ENCODE measurements around the gene OAS3. TPM values are rescaled to one million over a fixed set of nuclear protein-coding genes. Genes with fewer than 3 reads are reported as not detected.
A peak's percentile ranks its signal among the peaks of the same experiment; 100 is the strongest.
"Not testable (repeated sequence)": the region's sequence is repeated elsewhere in the genome, so short reads cannot be mapped to it uniquely, and the experiment has no call there.

OAS3 gene
- polyA plus RNA-seq, 1 donor = 12.3 TPM

DNA sequence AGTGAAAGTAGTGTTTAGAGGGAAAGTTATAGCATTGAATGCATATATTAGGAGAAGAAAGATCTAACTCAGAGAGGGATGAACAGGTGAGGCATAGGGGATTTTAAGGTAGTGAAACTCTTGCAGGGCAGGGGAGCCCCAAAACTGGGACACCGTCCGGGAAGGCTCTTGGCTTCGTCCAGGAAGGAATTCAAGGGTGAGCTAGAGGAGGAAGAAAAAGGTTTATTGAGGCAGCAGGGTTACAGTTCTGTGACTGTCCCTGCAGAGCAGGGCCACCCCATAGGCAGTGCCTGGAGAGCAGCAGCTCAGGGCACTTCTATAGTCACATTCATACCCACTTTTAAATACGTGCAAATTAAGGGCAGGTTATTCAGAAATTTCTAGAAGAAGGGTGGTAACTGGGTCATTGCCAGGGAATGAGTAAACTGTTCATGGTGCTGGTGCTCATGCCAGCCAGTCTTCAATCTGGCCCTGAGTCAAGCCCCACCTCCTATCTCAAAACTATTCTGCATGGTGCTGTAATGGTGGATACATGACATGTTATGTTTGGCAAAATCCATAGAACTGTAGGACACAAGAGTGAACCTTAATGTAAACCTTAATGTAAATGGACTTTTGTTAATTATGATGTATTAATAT is 32.7 kb upstream of the OAS3 start:
- H3K27ac ChIP-seq (ENCODE audit: low read length) = peak overlapping the region; percentile 91
- no peaks in the 10 kb centered on the region for H3K9me3 ChIP-seq (ENCODE audit: control insufficient read depth, low read depth, low read length)
- DNase-seq = no peak
- H3K4me3 ChIP-seq (ENCODE audit: low read length) = no peak overlapping the region
- no peaks in the 10 kb centered on the region for H3K27me3 ChIP-seq (ENCODE audit: control insufficient read depth, insufficient read depth, low read length)
- no peaks in the 10 kb centered on the region for H3K36me3 ChIP-seq (ENCODE audit: control insufficient read depth, insufficient read depth, low read length)
- WGBS (ENCODE audit: insufficient coverage, low lambda C conversion rate) = no CpG with 5 or more reads among the region's 4 CpGs
- H3K4me1 ChIP-seq (ENCODE audit: control insufficient read depth, insufficient read depth, low read length) = peaks cover 24% of the 10 kb centered on the region

DNA sequence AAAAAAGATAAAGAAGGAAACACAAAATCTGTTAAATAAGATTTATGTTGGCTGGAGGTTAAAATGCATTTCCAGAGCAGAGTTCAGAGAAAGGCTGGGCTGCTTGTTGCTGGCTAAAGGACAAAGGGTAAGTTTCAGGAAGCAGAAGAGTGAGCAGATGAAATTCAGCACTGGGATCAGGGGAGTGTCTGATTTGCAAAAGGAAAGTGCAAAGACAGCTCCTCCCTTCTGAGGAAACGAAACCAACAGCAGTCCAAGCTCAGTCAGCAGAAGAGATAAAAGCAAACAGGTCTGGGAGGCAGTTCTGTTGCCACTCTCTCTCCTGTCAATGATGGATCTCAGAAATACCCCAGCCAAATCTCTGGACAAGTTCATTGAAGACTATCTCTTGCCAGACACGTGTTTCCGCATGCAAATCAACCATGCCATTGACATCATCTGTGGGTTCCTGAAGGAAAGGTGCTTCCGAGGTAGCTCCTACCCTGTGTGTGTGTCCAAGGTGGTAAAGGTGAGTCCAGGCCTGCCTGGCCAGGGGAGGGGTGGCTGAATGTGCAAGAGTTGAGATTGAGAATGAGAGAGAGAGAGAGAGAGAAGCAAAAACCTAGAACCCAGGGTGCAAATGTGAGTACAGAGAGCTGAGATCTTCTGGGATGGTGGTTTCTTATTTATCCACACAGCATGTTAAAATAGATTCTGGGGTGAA is 31.4 kb upstream of the OAS3 start, which contains the start of gene OAS1:
Gene OAS1 (plus strand): TSS at position 251 of the 703 bp plus-strand sequence. CDS start 78 bp downstream, at position 329.
- DNase-seq = peak; percentile 85 to 95
- peaks cover 24% of the 10 kb centered on the region for H3K4me1 ChIP-seq (ENCODE audit: control insufficient read depth, insufficient read depth, low read length)
- no peaks in the 10 kb centered on the region for H3K36me3 ChIP-seq (ENCODE audit: control insufficient read depth, insufficient read depth, low read length)
- H3K9me3 ChIP-seq (ENCODE audit: control insufficient read depth, low read depth, low read length) = no peaks in the 10 kb centered on the region
- peak within 1 kb of the TSS; percentile 91 for H3K27ac ChIP-seq (ENCODE audit: low read length)
- peak within 1 kb of the TSS; percentile 51 for H3K4me3 ChIP-seq (ENCODE audit: low read length)
- no peaks in the 10 kb centered on the region for H3K27me3 ChIP-seq (ENCODE audit: control insufficient read depth, insufficient read depth, low read length)
- WGBS (ENCODE audit: insufficient coverage, low lambda C conversion rate) = no CpG with 5 or more reads among the region's 4 CpGs

DNA sequence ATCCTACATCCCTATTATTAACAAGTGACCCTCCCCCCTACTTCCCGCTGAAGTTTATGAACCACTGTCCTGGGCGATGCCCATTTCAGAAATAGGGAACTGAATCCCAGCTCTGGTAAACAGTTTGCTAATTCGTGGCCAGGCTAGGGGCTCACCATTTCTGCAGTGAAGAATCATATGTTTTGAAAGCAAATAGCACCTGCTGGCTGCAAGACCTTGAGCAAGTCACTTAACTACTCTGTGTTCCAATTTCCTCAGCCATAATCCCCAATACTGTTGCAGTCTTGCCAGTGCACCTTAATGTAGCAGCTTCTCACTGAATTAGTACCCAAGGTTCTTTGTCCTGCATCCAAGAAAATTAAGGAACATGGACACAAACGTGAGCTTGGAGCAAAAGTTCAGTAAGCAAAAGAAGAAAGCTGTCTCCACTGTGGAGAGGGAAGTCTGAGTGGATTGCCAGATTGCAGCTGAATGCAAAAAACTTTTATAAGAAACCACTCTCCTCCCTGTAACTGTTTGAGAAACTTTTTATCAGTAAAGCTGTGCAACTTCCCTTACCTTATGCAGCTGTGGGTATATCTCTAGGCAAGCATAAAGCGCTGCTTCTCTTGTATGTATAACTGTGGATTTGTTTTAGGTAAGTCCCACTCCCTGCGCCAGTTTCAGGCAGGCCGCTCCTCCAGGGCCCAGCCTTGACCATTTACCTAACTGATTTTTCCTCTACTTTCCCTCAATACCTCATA is 30.7 kb upstream of the OAS3 start:
- H3K9me3 ChIP-seq (ENCODE audit: control insufficient read depth, low read depth, low read length) = no peaks in the 10 kb centered on the region
- peak overlapping the region; percentile 51 for H3K4me3 ChIP-seq (ENCODE audit: low read length)
- H3K4me1 ChIP-seq (ENCODE audit: control insufficient read depth, insufficient read depth, low read length) = peaks cover 24% of the 10 kb centered on the region
- peak overlapping the region; percentile 91 for H3K27ac ChIP-seq (ENCODE audit: low read length)
- no peaks in the 10 kb centered on the region for H3K27me3 ChIP-seq (ENCODE audit: control insufficient read depth, insufficient read depth, low read length)
- H3K36me3 ChIP-seq (ENCODE audit: control insufficient read depth, insufficient read depth, low read length) = peaks cover 2% of the 10 kb centered on the region
- no CpG with 5 or more reads among the region's 7 CpGs for WGBS (ENCODE audit: insufficient coverage, low lambda C conversion rate)
- no peak for DNase-seq

DNA sequence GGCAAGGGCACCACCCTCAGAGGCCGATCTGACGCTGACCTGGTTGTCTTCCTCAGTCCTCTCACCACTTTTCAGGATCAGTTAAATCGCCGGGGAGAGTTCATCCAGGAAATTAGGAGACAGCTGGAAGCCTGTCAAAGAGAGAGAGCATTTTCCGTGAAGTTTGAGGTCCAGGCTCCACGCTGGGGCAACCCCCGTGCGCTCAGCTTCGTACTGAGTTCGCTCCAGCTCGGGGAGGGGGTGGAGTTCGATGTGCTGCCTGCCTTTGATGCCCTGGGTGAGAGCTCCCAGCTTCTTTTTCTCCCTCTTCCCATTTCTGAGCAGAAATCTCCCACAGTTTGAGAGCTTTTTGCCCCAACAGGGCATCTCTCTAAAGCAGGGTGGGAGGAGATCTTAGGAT is 29.7 kb upstream of the OAS3 start:
- Histone ChIP-seq H3K4me1 (ENCODE audit: control insufficient read depth, insufficient read depth, low read length) (peaks cover 24% of the 10 kb centered on the region), H3K27me3 (ENCODE audit: control insufficient read depth, insufficient read depth, low read length) (no peaks in the 10 kb centered on the region), H3K9me3 (ENCODE audit: control insufficient read depth, low read depth, low read length) (no peaks in the 10 kb centered on the region), H3K4me3 (ENCODE audit: low read length) (no peak overlapping the region), H3K27ac (ENCODE audit: low read length) (no peak overlapping the region), H3K36me3 (ENCODE audit: control insufficient read depth, insufficient read depth, low read length) (peaks cover 2% of the 10 kb centered on the region)
- WGBS (ENCODE audit: insufficient coverage, low lambda C conversion rate) = no CpG with 5 or more reads among the region's 12 CpGs
- DNase-seq = no peak

DNA sequence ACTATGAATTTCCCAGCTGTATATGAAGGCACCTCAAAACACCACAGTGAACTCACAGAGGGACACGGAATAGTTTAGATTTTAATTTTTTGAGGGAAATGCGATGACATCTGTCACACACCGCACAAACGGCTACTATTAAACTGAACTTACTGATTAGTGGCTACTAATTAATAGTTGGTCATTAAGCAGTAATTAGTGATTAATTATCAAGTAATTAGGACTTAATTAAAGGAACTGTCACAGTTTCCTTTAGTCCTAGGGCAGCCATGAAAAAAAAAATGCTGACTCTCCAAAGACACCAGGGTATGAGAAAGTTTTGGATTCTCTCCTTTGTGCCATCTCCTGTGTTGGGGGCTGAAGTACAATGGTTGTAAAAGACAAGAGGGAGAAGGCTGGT is 28.6 kb upstream of the OAS3 start:
- H3K9me3 ChIP-seq (ENCODE audit: control insufficient read depth, low read depth, low read length) = no peaks in the 10 kb centered on the region
- no peak for DNase-seq
- 93% methylated on average over 3 of the region's 4 CpGs for WGBS (ENCODE audit: insufficient coverage, low lambda C conversion rate)
- no peak overlapping the region for H3K4me3 ChIP-seq (ENCODE audit: low read length)
- no peak overlapping the region for H3K27ac ChIP-seq (ENCODE audit: low read length)
- H3K4me1 ChIP-seq (ENCODE audit: control insufficient read depth, insufficient read depth, low read length) = peaks cover 24% of the 10 kb centered on the region
- H3K36me3 ChIP-seq (ENCODE audit: control insufficient read depth, insufficient read depth, low read length) = peaks cover 2% of the 10 kb centered on the region
- H3K27me3 ChIP-seq (ENCODE audit: control insufficient read depth, insufficient read depth, low read length) = no peaks in the 10 kb centered on the region

DNA sequence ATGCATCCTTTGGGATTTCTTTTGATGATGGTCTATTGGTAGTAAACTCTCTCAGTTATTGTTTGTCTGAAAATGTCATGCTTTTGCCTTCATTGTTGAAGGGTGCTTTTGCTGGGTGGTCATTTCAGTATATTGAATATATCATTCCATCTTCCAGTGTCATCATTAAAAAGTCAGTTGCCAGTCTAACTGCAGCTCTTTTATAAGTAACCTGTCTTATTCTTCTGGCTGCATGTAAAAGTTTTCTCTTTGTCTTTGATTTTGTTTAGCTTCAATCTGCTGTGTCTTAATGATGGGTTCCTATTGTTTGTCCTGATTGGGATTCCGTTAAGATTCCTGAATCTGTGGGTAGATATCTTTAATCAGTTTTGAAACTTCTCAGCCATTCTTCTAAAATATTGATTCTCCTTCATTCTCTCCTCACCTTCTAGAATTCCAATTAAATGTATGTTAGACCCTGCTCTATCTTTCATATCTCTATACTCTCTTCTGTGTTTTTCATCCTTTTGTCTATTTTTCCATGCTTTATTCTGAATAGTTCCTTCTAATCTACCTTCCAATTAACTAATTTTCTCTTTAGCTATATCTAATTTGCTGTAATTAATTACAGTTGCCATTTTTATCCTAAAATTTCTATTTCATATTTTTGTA is 25.1 kb upstream of the OAS3 start:
- Histone ChIP-seq H3K4me3 (ENCODE audit: low read length) (no peak overlapping the region), H3K9me3 (ENCODE audit: control insufficient read depth, low read depth, low read length) (no peaks in the 10 kb centered on the region), H3K4me1 (ENCODE audit: control insufficient read depth, insufficient read depth, low read length) (no peaks in the 10 kb centered on the region), H3K27me3 (ENCODE audit: control insufficient read depth, insufficient read depth, low read length) (no peaks in the 10 kb centered on the region), H3K27ac (ENCODE audit: low read length) (no peak overlapping the region), H3K36me3 (ENCODE audit: control insufficient read depth, insufficient read depth, low read length) (peaks cover 13% of the 10 kb centered on the region)
- 86% methylated on average over 1 of the region's 1 CpG for WGBS (ENCODE audit: insufficient coverage, low lambda C conversion rate)
- DNase-seq = no peak

DNA sequence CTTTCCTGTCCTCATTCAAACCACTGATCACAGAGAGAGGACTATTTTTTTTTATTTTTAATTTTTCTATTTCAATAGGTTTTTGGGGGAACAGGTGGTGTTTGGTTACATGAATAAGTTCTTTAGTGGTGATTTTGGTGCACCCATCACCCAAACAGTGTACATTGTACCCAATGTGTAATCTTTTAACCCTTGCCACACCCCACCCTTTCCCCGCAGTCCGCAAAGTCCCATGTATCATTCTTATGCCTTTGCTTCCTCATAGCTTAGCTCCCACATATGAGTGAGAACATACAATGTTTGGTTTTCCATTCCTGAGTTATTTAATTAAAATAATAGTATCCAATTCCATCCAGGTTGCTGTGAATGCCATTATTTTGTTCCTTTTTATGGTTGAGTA is 24.4 kb upstream of the OAS3 start:
- not testable (repeated sequence) for H3K4me1 ChIP-seq (ENCODE audit: control insufficient read depth, insufficient read depth, low read length); DNase-seq; H3K27me3 ChIP-seq (ENCODE audit: control insufficient read depth, insufficient read depth, low read length); H3K9me3 ChIP-seq (ENCODE audit: control insufficient read depth, low read depth, low read length); H3K4me3 ChIP-seq (ENCODE audit: low read length); H3K27ac ChIP-seq (ENCODE audit: low read length)
- H3K36me3 ChIP-seq (ENCODE audit: control insufficient read depth, insufficient read depth, low read length) = peaks cover 20% of the 10 kb centered on the region
- no CpG with 5 or more reads among the region's 2 CpGs for WGBS (ENCODE audit: insufficient coverage, low lambda C conversion rate)

DNA sequence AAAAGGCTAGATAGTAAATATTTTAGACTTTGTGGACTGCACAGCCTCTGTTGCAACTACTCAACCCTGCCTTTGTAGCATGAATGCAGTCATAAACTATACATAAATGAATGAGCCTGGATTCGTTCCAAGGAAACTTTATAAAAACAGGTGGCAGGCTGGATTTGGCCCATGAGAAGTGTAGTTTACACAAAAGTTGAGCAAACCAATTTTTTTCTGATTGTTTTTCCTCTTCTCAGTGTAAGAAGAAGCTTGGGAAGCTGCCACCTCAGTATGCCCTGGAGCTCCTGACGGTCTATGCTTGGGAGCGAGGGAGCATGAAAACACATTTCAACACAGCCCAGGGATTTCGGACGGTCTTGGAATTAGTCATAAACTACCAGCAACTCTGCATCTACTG is 22.0 kb upstream of the OAS3 start:
- Histone ChIP-seq H3K4me1 (ENCODE audit: control insufficient read depth, insufficient read depth, low read length) (no peaks in the 10 kb centered on the region), H3K9me3 (ENCODE audit: control insufficient read depth, low read depth, low read length) (no peaks in the 10 kb centered on the region), H3K27me3 (ENCODE audit: control insufficient read depth, insufficient read depth, low read length) (no peaks in the 10 kb centered on the region), H3K4me3 (ENCODE audit: low read length) (no peak overlapping the region), H3K27ac (ENCODE audit: low read length) (no peak overlapping the region), H3K36me3 (ENCODE audit: control insufficient read depth, insufficient read depth, low read length) (peaks cover 25% of the 10 kb centered on the region)
- DNase-seq = peak in 1 of 2 donors; percentile 35
- WGBS (ENCODE audit: insufficient coverage, low lambda C conversion rate) = no CpG with 5 or more reads among the region's 5 CpGs

DNA sequence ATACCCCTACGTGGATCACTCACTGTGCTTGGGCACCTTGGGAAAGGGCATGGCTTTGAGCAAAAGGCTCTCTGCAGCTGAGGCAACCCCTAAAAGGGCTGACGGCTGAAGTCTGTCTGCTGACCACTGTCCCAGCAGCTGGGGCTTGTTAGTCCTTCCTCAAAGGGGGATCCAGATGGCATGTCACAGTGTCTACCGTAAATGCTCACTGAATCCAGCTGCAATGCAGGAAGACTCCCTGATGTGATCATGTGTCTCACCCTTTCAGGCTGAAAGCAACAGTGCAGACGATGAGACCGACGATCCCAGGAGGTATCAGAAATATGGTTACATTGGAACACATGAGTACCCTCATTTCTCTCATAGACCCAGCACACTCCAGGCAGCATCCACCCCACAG is 19.2 kb upstream of the OAS3 start:
- no peaks in the 10 kb centered on the region for H3K4me1 ChIP-seq (ENCODE audit: control insufficient read depth, insufficient read depth, low read length)
- no peak overlapping the region for H3K27ac ChIP-seq (ENCODE audit: low read length)
- H3K27me3 ChIP-seq (ENCODE audit: control insufficient read depth, insufficient read depth, low read length) = no peaks in the 10 kb centered on the region
- no peaks in the 10 kb centered on the region for H3K9me3 ChIP-seq (ENCODE audit: control insufficient read depth, low read depth, low read length)
- no peak overlapping the region for H3K4me3 ChIP-seq (ENCODE audit: low read length)
- peaks cover 23% of the 10 kb centered on the region for H3K36me3 ChIP-seq (ENCODE audit: control insufficient read depth, insufficient read depth, low read length)
- no CpG with 5 or more reads among the region's 6 CpGs for WGBS (ENCODE audit: insufficient coverage, low lambda C conversion rate)
- no peak for DNase-seq

DNA sequence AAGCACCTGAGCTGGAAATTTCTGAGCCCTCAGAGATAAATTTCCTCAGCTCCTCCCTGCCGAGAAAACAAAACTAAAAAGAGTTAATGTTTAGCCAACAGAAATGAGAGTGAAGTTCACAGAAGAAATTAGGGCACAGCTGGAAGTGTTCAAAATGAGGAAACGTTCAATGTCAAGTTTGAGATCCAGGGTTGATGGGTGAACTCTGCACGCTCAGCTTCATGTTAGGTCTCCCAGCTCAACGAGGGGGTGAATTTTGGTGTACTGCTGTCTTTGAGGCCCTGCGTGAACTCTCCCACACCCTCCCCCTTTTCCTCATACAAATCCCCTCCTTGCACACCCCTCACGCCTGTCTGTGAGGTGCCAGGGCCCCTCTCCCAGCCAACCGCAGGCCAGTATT is 13.3 kb upstream of the OAS3 start:
- Histone ChIP-seq H3K27ac (ENCODE audit: low read length) (peak overlapping the region; percentile 66), H3K4me3 (ENCODE audit: low read length) (no peak overlapping the region)

More for the DNA sequence above, 13.3 kb upstream of the OAS3 start:
- H3K9me3 ChIP-seq (ENCODE audit: control insufficient read depth, low read depth, low read length) = no peaks in the 10 kb centered on the region
- H3K27me3 ChIP-seq (ENCODE audit: control insufficient read depth, insufficient read depth, low read length) = no peaks in the 10 kb centered on the region
- WGBS (ENCODE audit: insufficient coverage, low lambda C conversion rate) = 0% methylated on average over 2 of the region's 7 CpGs
- peak; percentile 31 to 79 for DNase-seq
- H3K36me3 ChIP-seq (ENCODE audit: control insufficient read depth, insufficient read depth, low read length) = no peaks in the 10 kb centered on the region
- H3K4me1 ChIP-seq (ENCODE audit: control insufficient read depth, insufficient read depth, low read length) = peaks cover 4% of the 10 kb centered on the region
